T-helper 2 cell treated with Interferon-gamma antibody and Interleukin-4, amounts not matched to agents 100 ng/mL and 5 ng/mL, for 36 hours (primary cell): ENCODE results near the gene PDAP1. TPM values are rescaled to one million over a fixed set of nuclear protein-coding genes. Genes with fewer than 3 reads are reported as not detected.
"Not testable (repeated sequence)": the region's sequence is repeated elsewhere in the genome, so short reads cannot be mapped to it uniquely, and the experiment has no call there.

ENCODE experiments used
- intact Hi-C: fragments of 100-400 bp; cut with micrococcal nuclease; formaldehyde crosslinking; loops from one replicate; pipeline ENCODE4 v1.15.1; 2023
- total RNA-seq: library from RNA; stranded (reverse); gene quantifications from 2 replicates; pipeline ENCODE4 v1.2.3, GENCODE V29; 2022

PDAP1 gene
- total RNA-seq, 1 donor from 2014 or later: 107 TPM

- intact Hi-C loops: no loop called here
Measured at GRCh38 chr7:99357701-99358490, 50.5 kb downstream of the PDAP1 start.

DNA sequence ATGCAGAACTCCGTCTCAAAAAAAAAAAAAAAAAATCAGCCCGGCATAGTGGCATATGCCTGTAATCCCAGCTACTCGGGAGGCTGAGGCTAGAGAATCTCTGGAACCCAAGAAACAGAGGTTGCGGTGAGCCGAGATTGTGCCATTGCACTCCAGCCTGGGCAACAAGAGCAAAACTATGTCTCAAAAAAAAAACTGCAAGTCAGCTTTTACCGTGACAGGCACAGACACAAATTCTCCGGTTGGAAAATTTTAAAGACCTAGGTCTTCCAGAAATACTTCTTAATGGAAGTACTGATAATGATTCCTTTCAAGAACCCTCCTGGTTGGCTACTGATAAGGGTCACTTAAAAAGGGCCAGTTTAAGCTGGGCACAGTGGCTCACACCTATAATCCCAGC, 53.3 kb downstream of the PDAP1 start:
- intact Hi-C loops: no loop called here

- intact Hi-C loops: no loop called here
Measured at GRCh38 chr7:99352247-99352646, 56.1 kb downstream of the PDAP1 start.

DNA sequence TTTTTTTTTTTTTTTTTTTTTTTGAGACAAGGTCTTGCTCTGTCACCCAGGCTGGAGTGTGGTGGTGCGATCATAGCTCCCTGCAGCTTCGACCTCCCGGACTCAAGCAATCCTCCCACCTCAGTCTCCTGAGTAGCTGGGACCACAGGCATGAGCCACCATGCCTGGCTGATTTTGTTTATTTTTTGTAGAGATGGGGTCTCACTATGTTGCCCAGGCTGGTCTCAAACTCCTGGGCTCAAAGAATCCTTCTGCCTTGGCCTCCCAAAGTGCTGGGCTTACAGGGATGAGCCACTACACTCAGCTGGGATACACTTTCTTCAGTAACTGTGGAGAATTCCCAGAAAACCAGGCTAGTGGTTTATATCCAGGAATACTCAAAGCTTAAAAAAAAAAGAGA, 57.8 kb downstream of the PDAP1 start:
- intact Hi-C loops: not testable (repeated sequence)

Other genes with a start within 250 kb of the PDAP1 start
- gene KPNA7, start 200.5 kb downstream of the PDAP1 start, total RNA-seq: not detected in 2 replicates
- not detected in 2 replicates for gene MYH16, start 135.8 kb downstream of the PDAP1 start, total RNA-seq
- 65.6 and 68.4 TPM in 2 replicates for gene ARPC1A, start 82.7 kb downstream of the PDAP1 start, total RNA-seq
- 361 and 368 TPM in 2 replicates for gene ARPC1B, start 33.9 kb downstream of the PDAP1 start, total RNA-seq
- 92.7 and 95.8 TPM in 2 replicates for gene BUD31, start 372 bp upstream of the PDAP1 start, total RNA-seq
- 9.4 and 11.7 TPM in 2 replicates for gene PTCD1, start 30.2 kb upstream of the PDAP1 start, total RNA-seq
- 69.2 and 72.8 TPM in 2 replicates for gene CPSF4, start 30.3 kb upstream of the PDAP1 start, total RNA-seq
- gene ATP5MF, start 57.6 kb upstream of the PDAP1 start, total RNA-seq: 379 and 383 TPM in 2 replicates
- gene ZNF789, start 64.3 kb upstream of the PDAP1 start, total RNA-seq: 29.5 and 31.0 TPM in 2 replicates
- gene ZNF394, start 91.7 kb upstream of the PDAP1 start, total RNA-seq: 47.7 and 48.5 TPM in 2 replicates
- 11.4 and 11.6 TPM in 2 replicates for gene ZKSCAN5, start 96.1 kb upstream of the PDAP1 start, total RNA-seq
- gene FAM200A, start 143.5 kb upstream of the PDAP1 start, total RNA-seq: 5.2 and 5.7 TPM in 2 replicates
- gene ZNF655, start 150.0 kb upstream of the PDAP1 start, total RNA-seq: 89.8 and 94.6 TPM in 2 replicates
- 1.2 and 2.4 TPM in 2 replicates for gene TMEM225B, start 189.7 kb upstream of the PDAP1 start, total RNA-seq
- 31.1 and 32.0 TPM in 2 replicates for gene ZSCAN25, start 208.3 kb upstream of the PDAP1 start, total RNA-seq